ENCODE results near the gene SLC12A4.

GRCh38 chr16:67965668-67966548, 2.5 kb downstream of the SLC12A4 start:
- TF ChIP-seq EZH2 (IDR thresholded peaks at IDR 0.05; ENCODE audit: low read length), result no peak
- TF ChIP-seq, protein P1, sequence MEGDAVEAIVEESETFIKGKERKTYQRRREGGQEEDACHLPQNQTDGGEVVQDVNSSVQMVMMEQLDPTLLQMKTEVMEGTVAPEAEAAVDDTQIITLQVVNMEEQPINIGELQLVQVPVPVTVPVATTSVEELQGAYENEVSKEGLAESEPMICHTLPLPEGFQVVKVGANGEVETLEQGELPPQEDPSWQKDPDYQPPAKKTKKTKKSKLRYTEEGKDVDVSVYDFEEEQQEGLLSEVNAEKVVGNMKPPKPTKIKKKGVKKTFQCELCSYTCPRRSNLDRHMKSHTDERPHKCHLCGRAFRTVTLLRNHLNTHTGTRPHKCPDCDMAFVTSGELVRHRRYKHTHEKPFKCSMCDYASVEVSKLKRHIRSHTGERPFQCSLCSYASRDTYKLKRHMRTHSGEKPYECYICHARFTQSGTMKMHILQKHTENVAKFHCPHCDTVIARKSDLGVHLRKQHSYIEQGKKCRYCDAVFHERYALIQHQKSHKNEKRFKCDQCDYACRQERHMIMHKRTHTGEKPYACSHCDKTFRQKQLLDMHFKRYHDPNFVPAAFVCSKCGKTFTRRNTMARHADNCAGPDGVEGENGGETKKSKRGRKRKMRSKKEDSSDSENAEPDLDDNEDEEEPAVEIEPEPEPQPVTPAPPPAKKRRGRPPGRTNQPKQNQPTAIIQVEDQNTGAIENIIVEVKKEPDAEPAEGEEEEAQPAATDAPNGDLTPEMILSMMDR (optimal IDR thresholded peaks at IDR 0.05 in 1 of 3, IDR thresholded peaks at IDR 0.05 in 1 of 3, conservative IDR thresholded peaks at IDR 0.05 in 1 of 3; ENCODE audit: extremely low read depth in 1 of 3, insufficient read depth in 2 of 3, low read length in 3 of 3), result no peak

All from keratinocyte (primary cell).